Measurements from ENCODE around the gene UBAC2. TPM values are rescaled to one million over a fixed set of nuclear protein-coding genes. Genes with fewer than 3 reads are reported as not detected.
A peak's percentile ranks its signal among the peaks of the same experiment; 100 is the strongest.
"Not testable (repeated sequence)": the region's sequence is repeated elsewhere in the genome, so short reads cannot be mapped to it uniquely, and the experiment has no call there.

The UBAC2 gene
- total RNA-seq, 2 experiments from 2014 or later = 48.4 to 56.3 TPM

DNA sequence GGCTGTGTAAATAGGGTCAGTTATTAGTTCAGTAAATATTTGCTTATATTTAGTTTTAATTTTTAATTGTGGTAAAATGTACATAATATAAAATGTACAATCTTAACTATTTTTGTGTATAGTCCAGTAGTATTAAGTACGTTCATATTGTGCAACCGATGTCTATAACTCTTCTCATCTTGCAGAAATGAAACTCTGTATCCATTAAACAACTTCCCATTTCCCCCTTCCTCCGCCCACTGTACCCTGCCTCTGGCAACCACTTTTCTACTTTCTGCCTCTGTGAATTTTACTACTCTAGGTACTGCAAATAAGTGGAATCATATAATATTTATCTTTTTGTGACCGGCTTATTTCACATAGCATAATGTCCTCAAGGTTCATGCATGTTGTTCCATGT, 24.4 kb downstream of the UBAC2 start:
- intact Hi-C loops (cut with DNase I, micrococcal nuclease) = loop anchor here in 1 of 2 experiments (10.0 kb wide), 1 partner anchor 710 kb away; no protein-coding TSS in a partner anchor
- Mint-ChIP-seq H3K27ac (no peak overlapping the region), H3K36me3 (ENCODE audit: low read depth) (peaks cover 41% of the 10 kb centered on the region), H3K9me3 (ENCODE audit: low read depth) (peaks cover 3% of the 10 kb centered on the region), H3K4me1 (peaks cover 94% of the 10 kb centered on the region), H3K27me3 (no peaks in the 10 kb centered on the region), H3K4me3 (no peak overlapping the region)
- CTCF ChIA-PET = no interaction called here
- DNase-seq (no peak), ATAC-seq (no peak)
- POLR2A ChIA-PET = no interaction called here

- ChIA-PET CTCF (no interaction called here), POLR2A (no interaction called here)
- Mint-ChIP-seq H3K27me3 (no peaks in the 10 kb centered on the region), H3K36me3 (ENCODE audit: low read depth) (peaks cover 41% of the 10 kb centered on the region), H3K4me1 (peaks cover 92% of the 10 kb centered on the region), H3K27ac (peak overlapping the region; percentile 68), H3K4me3 (no peak overlapping the region), H3K9me3 (ENCODE audit: low read depth) (peaks cover 3% of the 10 kb centered on the region)
- DNase-seq = no peak
- ATAC-seq = no peak
- intact Hi-C loops (cut with DNase I, micrococcal nuclease) = loop anchor here in 1 of 2 experiments (10.0 kb wide), 1 partner anchor 712 kb away; no protein-coding TSS in a partner anchor
Measured at GRCh38 chr13:99226513-99226912, 25.9 kb downstream of the UBAC2 start.

GRCh38 chr13:99227331-99227900, 26.8 kb downstream of the UBAC2 start:
- no peak for DNase-seq
- Mint-ChIP-seq H3K27me3 (no peaks in the 10 kb centered on the region), H3K4me1 (peaks cover 89% of the 10 kb centered on the region), H3K36me3 (ENCODE audit: low read depth) (peaks cover 36% of the 10 kb centered on the region), H3K27ac (peak overlapping the region; percentile 89), H3K9me3 (ENCODE audit: low read depth) (peaks cover 2% of the 10 kb centered on the region), H3K4me3 (no peak overlapping the region)
- intact Hi-C loops (cut with DNase I, micrococcal nuclease) = loop anchor here in 1 of 2 experiments (10.0 kb wide), 1 partner anchor 713 kb away; no protein-coding TSS in a partner anchor
- peak; percentile 6 for ATAC-seq
- POLR2A ChIA-PET = interaction anchor here (0.6 kb wide), 1 partner anchor 8 kb away, joined by 3 read pairs; no protein-coding TSS in a partner anchor
- CTCF ChIA-PET = no interaction called here

GRCh38 chr13:99227909-99228688, 27.4 kb downstream of the UBAC2 start:
- H3K27ac Mint-ChIP-seq = peak overlapping the region; percentile 89
- intact Hi-C loops (cut with DNase I, micrococcal nuclease) = loop anchor here (1.0 to 10.0 kb wide), 4 partner anchors 9 to 713 kb away; partner anchors contain the start of gene GPR18 (in 1 of the 2)
- ATAC-seq (peak; percentile 37), DNase-seq (peak; percentile 40)
- ChIA-PET POLR2A (interaction anchor here (0.6 to 0.8 kb wide), 3 partner anchors 9 to 103 kb away, joined by 3 to 4 read pairs (median 3); partner anchors contain the start of gene UBAC2), CTCF (no interaction called here)
- peaks cover 86% of the 10 kb centered on the region for H3K4me1 Mint-ChIP-seq
- peak overlapping the region; percentile 51 for H3K4me3 Mint-ChIP-seq
- peaks cover 33% of the 10 kb centered on the region for H3K36me3 Mint-ChIP-seq (ENCODE audit: low read depth)
- peaks cover 2% of the 10 kb centered on the region for H3K9me3 Mint-ChIP-seq (ENCODE audit: low read depth)
- no peaks in the 10 kb centered on the region for H3K27me3 Mint-ChIP-seq

- Mint-ChIP-seq H3K27ac (peak overlapping the region; percentile 89), H3K4me1 (peaks cover 81% of the 10 kb centered on the region), H3K27me3 (no peaks in the 10 kb centered on the region), H3K4me3 (peak overlapping the region; percentile 51), H3K36me3 (ENCODE audit: low read depth) (peaks cover 35% of the 10 kb centered on the region), H3K9me3 (ENCODE audit: low read depth) (no peaks in the 10 kb centered on the region)
- intact Hi-C loops (cut with DNase I, micrococcal nuclease) = loop anchor here (1.0 to 10.0 kb wide), 4 partner anchors 10 to 714 kb away; partner anchors contain the start of gene GPR18 (in 1 of the 2)
- POLR2A ChIA-PET = interaction anchor here (0.7 to 1.4 kb wide), 3 partner anchors 14 to 55 kb away, joined by 3 read pairs; no protein-coding TSS in a partner anchor
- DNase-seq (no peak), ATAC-seq (peak; percentile 67)
- CTCF ChIA-PET = interaction anchor here (0.6 to 1.2 kb wide), 3 partner anchors 10 to 41 kb away, joined by 3 read pairs; no protein-coding TSS in a partner anchor
Measured at GRCh38 chr13:99228737-99229691, 28.4 kb downstream of the UBAC2 start.

DNA sequence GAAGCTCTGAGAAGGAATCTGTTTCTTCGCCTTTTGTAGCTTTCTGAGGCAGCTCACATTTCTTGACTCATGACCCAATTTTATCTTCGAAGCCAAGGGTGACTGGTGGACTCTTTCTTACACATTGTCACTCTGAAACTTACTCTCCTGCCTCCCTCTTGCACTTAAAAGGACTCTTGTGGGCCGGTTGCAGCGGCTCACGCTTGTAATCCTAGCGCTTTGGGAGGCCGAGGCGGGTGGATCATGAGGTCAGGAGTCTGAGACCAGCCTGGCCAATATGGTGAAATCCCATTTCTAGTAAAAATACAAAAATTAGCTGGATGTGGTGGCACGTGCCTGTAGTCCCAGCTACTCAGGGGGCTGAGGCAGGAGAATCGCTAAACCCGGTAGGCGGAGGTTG, 29.9 kb downstream of the UBAC2 start:
- H3K36me3 Mint-ChIP-seq (ENCODE audit: low read depth) = peaks cover 40% of the 10 kb centered on the region
- ChIA-PET POLR2A (interaction anchor here (1.1 to 1.4 kb wide), 3 partner anchors 16 to 54 kb away, joined by 3 read pairs; no protein-coding TSS in a partner anchor), CTCF (interaction anchor here (0.6 to 2.9 kb wide), 5 partner anchors 24 to 579 kb away, joined by 3 to 22 read pairs (median 4); partner anchors contain the start of gene GPR18)
- peak; percentile 18 for ATAC-seq
- intact Hi-C loops (cut with DNase I, micrococcal nuclease); DNase-seq; H3K27ac Mint-ChIP-seq; H3K4me3 Mint-ChIP-seq; H3K9me3 Mint-ChIP-seq (ENCODE audit: low read depth); H3K27me3 Mint-ChIP-seq: not testable (repeated sequence)
- peaks cover 81% of the 10 kb centered on the region for H3K4me1 Mint-ChIP-seq

GRCh38 chr13:99230991-99231390, 30.3 kb downstream of the UBAC2 start:
- POLR2A ChIA-PET = interaction anchor here (1.3 to 1.5 kb wide), 3 partner anchors 26 to 55 kb away, joined by 3 to 4 read pairs (median 3); partner anchors contain the start of gene UBAC2
- CTCF ChIA-PET = interaction anchor here (0.6 to 2.9 kb wide), 5 partner anchors 25 to 579 kb away, joined by 3 to 22 read pairs (median 4); partner anchors contain the start of gene GPR18
- intact Hi-C loops (cut with DNase I, micrococcal nuclease) = no loop called here
- no peaks in the 10 kb centered on the region for H3K9me3 Mint-ChIP-seq (ENCODE audit: low read depth)
- no peaks in the 10 kb centered on the region for H3K27me3 Mint-ChIP-seq
- H3K27ac Mint-ChIP-seq = no peak overlapping the region
- peaks cover 38% of the 10 kb centered on the region for H3K36me3 Mint-ChIP-seq (ENCODE audit: low read depth)
- peaks cover 80% of the 10 kb centered on the region for H3K4me1 Mint-ChIP-seq
- ATAC-seq (no peak), DNase-seq (no peak)
- no peak overlapping the region for H3K4me3 Mint-ChIP-seq

DNA sequence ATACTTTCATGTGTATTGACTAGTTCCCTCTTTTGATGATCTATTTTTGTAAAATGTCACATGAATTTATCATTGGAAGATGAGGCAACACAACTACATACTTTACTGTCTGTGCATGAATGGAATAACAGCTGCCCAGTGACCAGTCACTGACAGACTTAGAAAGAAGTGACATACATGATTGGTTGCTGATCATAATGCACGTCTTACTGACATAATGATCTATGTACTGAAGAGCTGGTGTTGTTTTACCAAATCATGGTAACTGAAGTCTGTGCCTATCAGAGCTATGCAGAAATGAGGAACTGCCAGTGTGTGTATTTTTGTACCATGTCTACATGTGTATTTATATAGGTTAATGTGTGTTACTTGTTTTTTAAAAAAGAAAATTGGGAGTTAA, 31.1 kb downstream of the UBAC2 start:
- H3K9me3 Mint-ChIP-seq (ENCODE audit: low read depth) = no peaks in the 10 kb centered on the region
- ATAC-seq = no peak

GRCh38 chr13:99237981-99238662, 37.5 kb downstream of the UBAC2 start:
- intact Hi-C loops (cut with DNase I, micrococcal nuclease) = loop anchor here (2.0 to 5.0 kb wide), 2 partner anchors 17 to 36 kb away; partner anchors contain the start of gene UBAC2 (in 1 of the 2)
- Mint-ChIP-seq H3K9me3 (ENCODE audit: low read depth) (no peaks in the 10 kb centered on the region), H3K36me3 (ENCODE audit: low read depth) (peaks cover 49% of the 10 kb centered on the region), H3K27ac (peak overlapping the region; percentile 92), H3K4me3 (peak overlapping the region; percentile 64), H3K4me1 (peaks cover 60% of the 10 kb centered on the region), H3K27me3 (no peaks in the 10 kb centered on the region)
- ATAC-seq (peak; percentile 88), DNase-seq (peak; percentile 58)
- ChIA-PET POLR2A (interaction anchor here (0.6 kb wide), 2 partner anchors 17 to 169 kb away, joined by 3 to 4 read pairs; no protein-coding TSS in a partner anchor), CTCF (interaction anchor here (0.5 to 1.3 kb wide), 8 partner anchors 8 to 753 kb away, joined by 3 to 6 read pairs (median 3); no protein-coding TSS in a partner anchor)

More for the DNA sequence above, 31.1 kb downstream of the UBAC2 start:
- H3K36me3 Mint-ChIP-seq (ENCODE audit: low read depth) = peaks cover 31% of the 10 kb centered on the region
- intact Hi-C loops (cut with DNase I, micrococcal nuclease) = no loop called here
- ChIA-PET POLR2A (interaction anchor here (1.0 to 1.5 kb wide), 2 partner anchors 24 to 32 kb away, joined by 4 to 5 read pairs; partner anchors contain the start of gene UBAC2), CTCF (interaction anchor here (0.7 to 2.9 kb wide), 8 partner anchors 25 to 425 kb away, joined by 3 to 22 read pairs (median 3); partner anchors contain the start of gene GPR18)
- no peak for DNase-seq
- H3K4me3 Mint-ChIP-seq = no peak overlapping the region
- no peaks in the 10 kb centered on the region for H3K27me3 Mint-ChIP-seq
- H3K4me1 Mint-ChIP-seq = peaks cover 80% of the 10 kb centered on the region
- H3K27ac Mint-ChIP-seq = peak overlapping the region; percentile 7

DNA sequence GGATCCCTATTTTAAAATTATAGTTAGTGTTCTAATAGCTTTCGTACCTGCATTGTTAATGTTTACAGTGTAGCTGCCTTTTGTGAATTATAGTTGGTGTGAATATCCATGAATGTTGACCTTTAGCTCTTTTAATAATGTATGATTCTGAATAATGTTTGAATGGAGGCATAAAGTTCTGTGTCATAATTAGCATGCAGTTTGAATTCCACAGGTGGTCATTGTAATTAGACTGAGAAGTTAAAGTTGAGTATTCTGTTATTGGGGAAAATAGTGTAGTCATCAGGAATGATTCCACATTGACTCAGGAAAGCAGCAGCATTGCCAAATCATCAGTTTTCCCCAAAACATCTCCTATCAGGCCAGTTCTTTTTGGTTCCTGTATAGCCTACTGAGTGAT, 45.4 kb downstream of the UBAC2 start:
- Mint-ChIP-seq H3K27me3 (no peaks in the 10 kb centered on the region), H3K27ac (no peak overlapping the region), H3K36me3 (ENCODE audit: low read depth) (peaks cover 58% of the 10 kb centered on the region), H3K4me3 (no peak overlapping the region), H3K4me1 (peaks cover 21% of the 10 kb centered on the region), H3K9me3 (ENCODE audit: low read depth) (peaks cover 4% of the 10 kb centered on the region)
- CTCF ChIA-PET = interaction anchor here (0.9 to 3.1 kb wide), 3 partner anchors 9 to 14 kb away, joined by 3 to 14 read pairs (median 5); partner anchors contain the start of gene GPR18
- DNase-seq = no peak
- intact Hi-C loops (cut with DNase I, micrococcal nuclease) = no loop called here
- no peak for ATAC-seq
- POLR2A ChIA-PET = interaction anchor here (0.8 kb wide), 1 partner anchor 36 kb away, joined by 3 read pairs; no protein-coding TSS in a partner anchor
